Omental fat pad (tissue), 4 donors: Measurements from ENCODE around the gene TLR1. TPM values are rescaled to one million over a fixed set of nuclear protein-coding genes. Genes with fewer than 3 reads are reported as not detected.
"Not testable (repeated sequence)": the region's sequence is repeated elsewhere in the genome, so short reads cannot be mapped to it uniquely, and the experiment has no call there.

Experiments
- ATAC-seq: fragments of 150-250 bp; one replicate; pipeline ENCODE4 v1.9.1; 2016; ENCODE audit warnings: mild to moderate bottlenecking, moderate library complexity; ENCODE audit not compliant: low FRiP score
- DNase-seq: peaks from one replicate; pipeline ENCODE4 v3.0.0-alpha.2; 2019; ENCODE audit warnings: low spot score
- CTCF ChIP-seq, 3 donors: fragments of 450-650 bp; IDR thresholded peaks; one replicate each; pipeline ENCODE4 v1.5.1; 2016 to 2017; ENCODE audit warnings: antibody characterized with exemption in 3 of 3, mild to moderate bottlenecking in 3 of 3, moderate library complexity in 2 of 3
- total RNA-seq, 4 donors: library from RNA; depleted of rRNA; stranded (reverse); fragments of >200 nt; gene quantifications; one replicate each; pipeline ENCODE4 v1.1.0, GENCODE V29; 2016

The TLR1 gene
- total RNA-seq, 4 donors from 2014 or later, result 17.0 to 35.8 (median 27.1) TPM

- no peak for DNase-seq
- no peak for TF ChIP-seq CTCF (IDR thresholded peaks at IDR 0.05)
- no peak for ATAC-seq
Measured at GRCh38 chr4:38820329-38821061, 15.9 kb upstream of the TLR1 start.

- DNase-seq, result no peak
- TF ChIP-seq CTCF (IDR thresholded peaks at IDR 0.05), result no peak
- no peak for ATAC-seq
Measured at GRCh38 chr4:38819569-38819968, 15.0 kb upstream of the TLR1 start.

- no peak for TF ChIP-seq CTCF (IDR thresholded peaks at IDR 0.05)
- no peak for ATAC-seq
Measured at GRCh38 chr4:38818441-38818976, 13.9 kb upstream of the TLR1 start.

GRCh38 chr4:38815885-38816782 lies 11.5 kb upstream of the TLR1 start:
- no peak for TF ChIP-seq CTCF (IDR thresholded peaks at IDR 0.05)
- ATAC-seq (peak; percentile 44), DNase-seq (no peak)

More at GRCh38 chr4:38818441-38818976, 13.9 kb upstream of the TLR1 start:
- no peak for DNase-seq

GRCh38 chr4:38814386-38814785 lies 9.8 kb upstream of the TLR1 start:
- no peak for DNase-seq
- ATAC-seq, result no peak
- no peak for TF ChIP-seq CTCF (IDR thresholded peaks at IDR 0.05)

GRCh38 chr4:38811297-38811696 lies 6.7 kb upstream of the TLR1 start:
- ATAC-seq, result no peak
- DNase-seq, result no peak

GRCh38 chr4:38807462-38807861 lies 2.9 kb upstream of the TLR1 start:
- ATAC-seq, DNase-seq: not testable (repeated sequence)

More at GRCh38 chr4:38811297-38811696, 6.7 kb upstream of the TLR1 start:
- TF ChIP-seq CTCF (IDR thresholded peaks at IDR 0.05), result no peak

- not testable (repeated sequence) for ATAC-seq, DNase-seq
Measured at GRCh38 chr4:38806251-38806650, 1.7 kb upstream of the TLR1 start.
